SK-N-DZ (cell line): ENCODE results near the gene COPRS.

ENCODE experiments used
- DNase-seq: peaks from one replicate; pipeline ENCODE4 v3.0.0-alpha.2; 2015; ENCODE audit warnings: low spot score

The COPRS gene

GRCh38 chr17:31808521-31809050, 50.5 kb downstream of the COPRS start:
- no peak for DNase-seq

GRCh38 chr17:31807846-31808245, 51.2 kb downstream of the COPRS start:
- no peak for DNase-seq

GRCh38 chr17:31806921-31807320, 52.1 kb downstream of the COPRS start:
- DNase-seq, result no peak

GRCh38 chr17:31803494-31804213, 55.4 kb downstream of the COPRS start:
- no peak for DNase-seq

GRCh38 chr17:31802502-31802901, 56.5 kb downstream of the COPRS start:
- DNase-seq, result peak; percentile 52
